Stimulated activated naive CD4-positive, alpha-beta T cell (primary cell): ENCODE data around the gene ZNF362.
A peak's percentile ranks its signal among the peaks of the same experiment; 100 is the strongest.

Experiments used
- DNase-seq, 6 experiments: peaks; one replicate each; lab custom pipeline; 2025; lab: John Stamatoyannopoulos, UW

ZNF362 gene

GRCh38 chr1:33346927-33347649 lies 90.8 kb downstream of the ZNF362 start:
- no peak for DNase-seq

GRCh38 chr1:33347650-33347992 lies 91.3 kb downstream of the ZNF362 start:
- no peak for DNase-seq

GRCh38 chr1:33348194-33348593 lies 91.9 kb downstream of the ZNF362 start:
- no peak for DNase-seq

GRCh38 chr1:33348676-33349080 lies 92.4 kb downstream of the ZNF362 start:
- DNase-seq, result no peak

- DNase-seq, result peak; percentile 17 to 52 (median 31)
These were observed 92.9 kb downstream of the ZNF362 start for GRCh38 chr1:33349081-33349759.

- peak; percentile 61 to 83 (median 74) for DNase-seq
These were observed 93.7 kb downstream of the ZNF362 start for GRCh38 chr1:33349778-33350610.
